HEK293 (cell line): Measurements from ENCODE around the gene C4orf36.

Experiments used
- BCL11A ChIP-seq: fragments of 450-650 bp; formaldehyde crosslinking; IDR thresholded peaks from 2 replicates; pipeline ENCODE4 v1.5.1; 2016; ENCODE audit warnings: low read depth, missing biosample characterization, missing genetic modification characterization
- GLI4 ChIP-seq: fragments of 450-650 bp; formaldehyde crosslinking; IDR thresholded peaks from 2 replicates; pipeline ENCODE4 v1.5.1; 2016; ENCODE audit warnings: missing biosample characterization, missing genetic modification characterization
- PATZ1 ChIP-seq: fragments of 450-650 bp; formaldehyde crosslinking; IDR thresholded peaks from 2 replicates; pipeline ENCODE4 v1.5.1; 2016; ENCODE audit warnings: missing biosample characterization, missing genetic modification characterization
- PBX3 ChIP-seq: sonication (generic); formaldehyde crosslinking; IDR thresholded peaks from 2 replicates; pipeline ENCODE4 v1.8.1; 2022; ENCODE audit warnings: mild to moderate bottlenecking, moderate library complexity, missing genetic modification reagents
- YY1 ChIP-seq: fragments of 450-650 bp; formaldehyde crosslinking; IDR thresholded peaks from 2 replicates; pipeline ENCODE4 v1.5.1; 2018; ENCODE audit warnings: missing biosample characterization, missing genetic modification characterization
- ZNF2 ChIP-seq: fragments of 450-650 bp; formaldehyde crosslinking; IDR thresholded peaks from 2 replicates; pipeline ENCODE4 v1.5.1; 2016; ENCODE audit warnings: missing biosample characterization, missing genetic modification characterization
- ZNF274 ChIP-seq, 2 experiments: fragments of 200-500 bp in 1 of 2; fragments of 450-650 bp in 1 of 2; sonication (Bioruptor generic) in 1 of 2; formaldehyde crosslinking in 1 of 2; IDR thresholded peaks; 2 replicates each; pipeline versions ENCODE4 v1.5.1 to v1.6.1; 2014 to 2016; ENCODE audit warnings: borderline replicate concordance in 1 of 2, inconsistent platforms in 1 of 2, low read length in 1 of 2, missing biosample characterization in 1 of 2, missing genetic modification characterization in 1 of 2
- ZNF449 ChIP-seq: fragments of 450-650 bp; formaldehyde crosslinking; IDR thresholded peaks from 2 replicates; pipeline ENCODE4 v1.5.1; 2017; ENCODE audit warnings: missing biosample characterization, mild to moderate bottlenecking, missing genetic modification characterization, moderate library complexity
- ZSCAN4 ChIP-seq: fragments of 450-650 bp; formaldehyde crosslinking; IDR thresholded peaks from 2 replicates; pipeline ENCODE4 v1.5.1; 2017; ENCODE audit warnings: missing biosample characterization, missing genetic modification characterization
- TF ChIP-seq, protein P1 (sequence below): fragments of 450-650 bp; formaldehyde crosslinking; IDR thresholded peaks from 2 replicates; pipeline ENCODE4 v1.5.1; 2016; ENCODE audit warnings: missing biosample characterization, missing genetic modification characterization
- TF ChIP-seq, protein P2 (sequence below): fragments of 450-650 bp; formaldehyde crosslinking; conservative IDR thresholded peaks from 2 replicates; pipeline ENCODE4 v1.5.1; 2016; ENCODE audit warnings: low read depth, missing biosample characterization, missing genetic modification characterization

- no peak for TF ChIP-seq YY1
- no peak for TF ChIP-seq GLI4 (tag by site-specific recombination)
- TF ChIP-seq, protein P1, sequence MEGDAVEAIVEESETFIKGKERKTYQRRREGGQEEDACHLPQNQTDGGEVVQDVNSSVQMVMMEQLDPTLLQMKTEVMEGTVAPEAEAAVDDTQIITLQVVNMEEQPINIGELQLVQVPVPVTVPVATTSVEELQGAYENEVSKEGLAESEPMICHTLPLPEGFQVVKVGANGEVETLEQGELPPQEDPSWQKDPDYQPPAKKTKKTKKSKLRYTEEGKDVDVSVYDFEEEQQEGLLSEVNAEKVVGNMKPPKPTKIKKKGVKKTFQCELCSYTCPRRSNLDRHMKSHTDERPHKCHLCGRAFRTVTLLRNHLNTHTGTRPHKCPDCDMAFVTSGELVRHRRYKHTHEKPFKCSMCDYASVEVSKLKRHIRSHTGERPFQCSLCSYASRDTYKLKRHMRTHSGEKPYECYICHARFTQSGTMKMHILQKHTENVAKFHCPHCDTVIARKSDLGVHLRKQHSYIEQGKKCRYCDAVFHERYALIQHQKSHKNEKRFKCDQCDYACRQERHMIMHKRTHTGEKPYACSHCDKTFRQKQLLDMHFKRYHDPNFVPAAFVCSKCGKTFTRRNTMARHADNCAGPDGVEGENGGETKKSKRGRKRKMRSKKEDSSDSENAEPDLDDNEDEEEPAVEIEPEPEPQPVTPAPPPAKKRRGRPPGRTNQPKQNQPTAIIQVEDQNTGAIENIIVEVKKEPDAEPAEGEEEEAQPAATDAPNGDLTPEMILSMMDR (tag by site-specific recombination): no peak
- no peak for TF ChIP-seq ZNF2 (tag by site-specific recombination)
- no peak for TF ChIP-seq ZNF449 (tag by site-specific recombination)
- TF ChIP-seq ZSCAN4 (tag by site-specific recombination): no peak
- TF ChIP-seq BCL11A (tag by site-specific recombination): peak; percentile 56; the same call in 1 of the 2 replicates
- TF ChIP-seq, protein P2, sequence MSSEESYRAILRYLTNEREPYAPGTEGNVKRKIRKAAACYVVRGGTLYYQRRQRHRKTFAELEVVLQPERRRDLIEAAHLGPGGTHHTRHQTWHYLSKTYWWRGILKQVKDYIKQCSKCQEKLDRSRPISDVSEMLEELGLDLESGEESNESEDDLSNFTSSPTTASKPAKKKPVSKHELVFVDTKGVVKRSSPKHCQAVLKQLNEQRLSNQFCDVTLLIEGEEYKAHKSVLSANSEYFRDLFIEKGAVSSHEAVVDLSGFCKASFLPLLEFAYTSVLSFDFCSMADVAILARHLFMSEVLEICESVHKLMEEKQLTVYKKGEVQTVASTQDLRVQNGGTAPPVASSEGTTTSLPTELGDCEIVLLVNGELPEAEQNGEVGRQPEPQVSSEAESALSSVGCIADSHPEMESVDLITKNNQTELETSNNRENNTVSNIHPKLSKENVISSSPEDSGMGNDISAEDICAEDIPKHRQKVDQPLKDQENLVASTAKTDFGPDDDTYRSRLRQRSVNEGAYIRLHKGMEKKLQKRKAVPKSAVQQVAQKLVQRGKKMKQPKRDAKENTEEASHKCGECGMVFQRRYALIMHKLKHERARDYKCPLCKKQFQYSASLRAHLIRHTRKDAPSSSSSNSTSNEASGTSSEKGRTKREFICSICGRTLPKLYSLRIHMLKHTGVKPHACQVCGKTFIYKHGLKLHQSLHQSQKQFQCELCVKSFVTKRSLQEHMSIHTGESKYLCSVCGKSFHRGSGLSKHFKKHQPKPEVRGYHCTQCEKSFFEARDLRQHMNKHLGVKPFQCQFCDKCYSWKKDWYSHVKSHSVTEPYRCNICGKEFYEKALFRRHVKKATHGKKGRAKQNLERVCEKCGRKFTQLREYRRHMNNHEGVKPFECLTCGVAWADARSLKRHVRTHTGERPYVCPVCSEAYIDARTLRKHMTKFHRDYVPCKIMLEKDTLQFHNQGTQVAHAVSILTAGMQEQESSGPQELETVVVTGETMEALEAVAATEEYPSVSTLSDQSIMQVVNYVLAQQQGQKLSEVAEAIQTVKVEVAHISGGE (tag by site-specific recombination): peak; percentile 44
- no peak for TF ChIP-seq PBX3 (CRISPR knock-in tag)
- TF ChIP-seq ZNF274 (IDR thresholded peaks at IDR 0.05; ENCODE audit: low read length): no peak
- no peak for TF ChIP-seq ZNF274 (tag by site-specific recombination; IDR thresholded peaks at IDR 0.05; ENCODE audit: borderline replicate concordance)
- peak; percentile 48; the same call in 1 of the 2 replicates for TF ChIP-seq PATZ1 (tag by site-specific recombination)
Observed at GRCh38 chr4:86935853-86936733, 43.9 kb upstream of the C4orf36 start.
